HL-60 (cell line): Measurements from ENCODE around the gene DDX24.

Experiments
- DNase-seq, 2 experiments: peaks; one replicate each; pipeline ENCODE4 v3.0.0-alpha.2; 2010 to 2020; ENCODE audit warnings: low read depth in 1 of 2, low spot score in 1 of 2
- H3K27ac ChIP-seq: fragments of 250-450 bp; sonication (Bioruptor Pico); replicated peaks from 2 replicates; pipeline ENCODE4 v1.5.1; 2020; ENCODE audit warnings: mild to moderate bottlenecking, moderate library complexity
- H3K27me3 ChIP-seq: fragments of 250-450 bp; sonication (Bioruptor Pico); 2 replicates; pipeline ENCODE4 v1.5.1; 2021; ENCODE audit warnings: mild to moderate bottlenecking, moderate library complexity; ENCODE audit not compliant: insufficient read depth, poor library complexity, severe bottlenecking
- H3K4me3 ChIP-seq: replicated peaks from 2 replicates; pipeline ENCODE4 v1.5.1; 2011; ENCODE audit warnings: mild to moderate bottlenecking, control low read depth, low read length; ENCODE audit not compliant: insufficient read depth
- CTCF ChIP-seq: IDR thresholded peaks from one replicate; pipeline ENCODE4 v1.5.1; 2011; ENCODE audit warnings: low read length, control low read depth, inconsistent platforms; ENCODE audit not compliant: insufficient read depth
- GABPA ChIP-seq: IDR thresholded peaks from 2 replicates; pipeline ENCODE4 v1.6.1; 2012; ENCODE audit warnings: low read depth
- POLR2AphosphoS5 ChIP-seq: IDR thresholded peaks from 2 replicates; pipeline ENCODE4 v1.6.1; 2012; ENCODE audit warnings: low read depth
- REST ChIP-seq: IDR thresholded peaks from 2 replicates; pipeline ENCODE4 v1.6.1; 2012; ENCODE audit warnings: low read depth; ENCODE audit not compliant: insufficient replicate concordance
- SPI1 ChIP-seq: IDR thresholded peaks from 2 replicates; pipeline ENCODE4 v1.6.1; 2012; ENCODE audit warnings: low read depth, mild to moderate bottlenecking, borderline replicate concordance

The DDX24 gene

GRCh38 chr14:94117856-94118255 is 36.9 kb upstream of the DDX24 start:
- no peak for TF ChIP-seq CTCF
- no peak for TF ChIP-seq REST
- no peak for TF ChIP-seq GABPA
- no peak for TF ChIP-seq POLR2AphosphoS5
- TF ChIP-seq SPI1, result no peak

GRCh38 chr14:94116701-94117100 is 35.7 kb upstream of the DDX24 start:
- H3K27me3 ChIP-seq, result no peaks in the 10 kb centered on the region
- H3K27ac ChIP-seq, result no peak overlapping the region
- no peak for DNase-seq
- no peak overlapping the region for H3K4me3 ChIP-seq
- TF ChIP-seq REST (no peak), CTCF (no peak), GABPA (no peak), SPI1 (no peak), POLR2AphosphoS5 (no peak)

More at GRCh38 chr14:94117856-94118255, 36.9 kb upstream of the DDX24 start:
- Histone ChIP-seq H3K27me3 (no peaks in the 10 kb centered on the region), H3K4me3 (no peak overlapping the region), H3K27ac (no peak overlapping the region)
- no peak for DNase-seq

- H3K27ac ChIP-seq, result no peak overlapping the region
- TF ChIP-seq GABPA, result no peak
- no peak for TF ChIP-seq POLR2AphosphoS5
- TF ChIP-seq SPI1, result no peak
- TF ChIP-seq REST, result no peak
- no peak for TF ChIP-seq CTCF
Observed at GRCh38 chr14:94115631-94116030, 34.6 kb upstream of the DDX24 start.

More at GRCh38 chr14:94115631-94116030, 34.6 kb upstream of the DDX24 start:
- no peak overlapping the region for H3K4me3 ChIP-seq
- no peak for DNase-seq
- no peaks in the 10 kb centered on the region for H3K27me3 ChIP-seq
